A549 (cell line): ENCODE data around the gene YPEL1. TPM values are rescaled to one million over a fixed set of nuclear protein-coding genes. Genes with fewer than 3 reads are reported as not detected.
"Not testable (repeated sequence)": the region's sequence is repeated elsewhere in the genome, so short reads cannot be mapped to it uniquely, and the experiment has no call there.

Experiments
- ATAC-seq, 2 experiments: fragments of 200-7000 bp in 1 of 2; fragments of >200 bp in 1 of 2; cut with Nextera tagmentation in 1 of 2; cut with Tn5 transposase in 1 of 2; 3 replicates each; pipeline versions ENCODE4 v1.8.0 to v1.9.1; 2018 to 2020; ENCODE audit warnings: mild to moderate bottlenecking in 1 of 2, moderate library complexity in 1 of 2
- CTCF ChIA-PET: fragments of 300-600 bp; sonication (Branson Sonifier 250); formaldehyde crosslinking; extraction: SDS; loops from one replicate; lab custom pipeline; 2021; ENCODE audit warnings: antibody characterized with exemption, inconsistent platforms; lab: Yijun Ruan, JAX
- POLR2A ChIA-PET: fragments of 350-600 bp; formaldehyde crosslinking; extraction: SDS; loops from one replicate; lab custom pipeline; 2021; ENCODE audit warnings: antibody characterized with exemption, inconsistent platforms; lab: Yijun Ruan, JAX
- DNase-seq, 2 experiments: peaks; one replicate each; pipeline versions ENCODE4 v3.0.0 to v3.0.0-alpha.2; 2011 to 2016; ENCODE audit warnings: low read depth in 1 of 2, low spot score in 1 of 2
- FAIRE-seq: peaks from 2 replicates; lab custom pipeline; 2011; peaks lifted over from hg19 to GRCh38; lab: Jason Lieb, UNC
- H3K27ac ChIP-seq, 2 experiments: fragments of >200 bp; sonication (Bioruptor Twin); formaldehyde crosslinking; 3 replicates each; pipeline ENCODE4 v1.5.1; 2016 to 2017
- H3K4me1 ChIP-seq: fragments of >200 bp; sonication (Bioruptor Twin); formaldehyde crosslinking; 3 replicates; pipeline ENCODE4 v1.6.1; 2016
- H3K4me2 ChIP-seq: fragments of >200 bp; sonication (Bioruptor Twin); formaldehyde crosslinking; 3 replicates; pipeline ENCODE4 v1.6.1; 2016
- H3K4me3 ChIP-seq: fragments of >200 bp; sonication (Bioruptor Twin); formaldehyde crosslinking; 3 replicates; pipeline ENCODE4 v1.5.1; 2016
- H3K9me3 ChIP-seq: fragments of >200 bp; sonication (Bioruptor Twin); formaldehyde crosslinking; 3 replicates; pipeline ENCODE4 v1.6.1; 2016
- CEBPB ChIP-seq, 2 experiments: fragments of >200 bp in 1 of 2; sonication (Bioruptor Twin) in 1 of 2; formaldehyde crosslinking in 1 of 2; IDR thresholded peaks; 2 replicates each; pipeline ENCODE4 v1.6.1; 2012 to 2016
- CHD2 ChIP-seq: fragments of 150-350 bp; IDR thresholded peaks from 2 replicates; pipeline ENCODE4 v1.6.1; 2014; ENCODE audit warnings: low read length; ENCODE audit not compliant: partially characterized antibody
- EHMT2 ChIP-seq: fragments of 200-600 bp; sonication (generic); IDR thresholded peaks from 2 replicates; pipeline ENCODE4 v1.6.1; 2016; ENCODE audit warnings: antibody characterized with exemption, low read depth, mild to moderate bottlenecking, moderate library complexity
- EP300 ChIP-seq, 2 experiments: fragments of >200 bp; sonication (Bioruptor Twin); formaldehyde crosslinking; IDR thresholded peaks; 2 replicates in 1 of 2; 3 replicates in 1 of 2; pipeline ENCODE4 v1.6.1; 2016 to 2017
- HEYL ChIP-seq: fragments of 250-450 bp; sonication (Bioruptor Pico); IDR thresholded peaks from 2 replicates; pipeline ENCODE4 v1.8.0; 2021; ENCODE audit warnings: mild to moderate bottlenecking, moderate library complexity
- HOXB5 ChIP-seq: fragments of 250-450 bp; sonication (Bioruptor Pico); IDR thresholded peaks from 2 replicates; pipeline ENCODE4 v1.5.0; 2020; ENCODE audit warnings: mild to moderate bottlenecking, moderate library complexity
- JUN ChIP-seq, 2 experiments: fragments of >200 bp; sonication (Bioruptor Twin); formaldehyde crosslinking; IDR thresholded peaks; 2 replicates in 1 of 2; 3 replicates in 1 of 2; pipeline ENCODE4 v1.6.1; 2016 to 2017
- JUNB ChIP-seq: fragments of >200 bp; sonication (Bioruptor Twin); formaldehyde crosslinking; IDR thresholded peaks from 2 replicates; pipeline ENCODE4 v1.6.1; 2016
- NFE2L2 ChIP-seq: fragments of 150-350 bp; conservative IDR thresholded peaks from 2 replicates; pipeline ENCODE4 v1.6.1; 2014; ENCODE audit warnings: low read length
- NR3C1 ChIP-seq: fragments of >200 bp; sonication (Bioruptor Twin); formaldehyde crosslinking; IDR thresholded peaks from 3 replicates; pipeline ENCODE4 v1.6.1; 2017
- PHF8 ChIP-seq: fragments of 200-600 bp; sonication (generic); IDR thresholded peaks from 2 replicates; pipeline ENCODE4 v1.6.1; 2016; ENCODE audit warnings: low read depth, mild to moderate bottlenecking, antibody characterized with exemption, moderate library complexity, borderline replicate concordance
- POLR2AphosphoS2 ChIP-seq: conservative IDR thresholded peaks from 2 replicates; pipeline ENCODE4 v1.6.1; 2012; ENCODE audit warnings: low read length, improper control_type of control experiment, inconsistent platforms
- RARB ChIP-seq: fragments of 250-450 bp; sonication (Bioruptor Pico); IDR thresholded peaks from 2 replicates; pipeline ENCODE4 v1.8.0; 2021; ENCODE audit warnings: mild to moderate bottlenecking, moderate library complexity
- SMC3 ChIP-seq: fragments of >200 bp; sonication (Bioruptor Twin); formaldehyde crosslinking; IDR thresholded peaks from 3 replicates; pipeline ENCODE4 v1.6.1; 2018; ENCODE audit warnings: inconsistent platforms
- TP53 ChIP-seq: fragments of 250-450 bp; sonication (Bioruptor Pico); IDR thresholded peaks from 2 replicates; pipeline ENCODE4 v1.5.0; 2021; ENCODE audit warnings: mild to moderate bottlenecking, moderate library complexity
- ZSCAN20 ChIP-seq: fragments of 250-450 bp; sonication (Bioruptor Pico); IDR thresholded peaks from 2 replicates; pipeline ENCODE4 v1.8.0; 2022; ENCODE audit warnings: mild to moderate bottlenecking, moderate library complexity
- WGBS: methylation state at CpG from one replicate; pipeline ENCODE4 v1.1.6; 2017; ENCODE audit errors: missing lambda C conversion rate; 5-methylcytosine and 5-hydroxymethylcytosine counted together
- polyA plus RNA-seq, 4 experiments: library from polyadenylated mRNA; depleted of rRNA in 3 of 4; stranded (reverse); fragments of >200 nt; fragmentation: RNase III in 1 of 4; extraction: RNeasy Plus Mini Kit Qiagen cat#74134 plus additional on column Dnase treatment in 1 of 4; gene quantifications; 2 replicates in 3 of 4; 3 replicates in 1 of 4; pipeline ENCODE4 v1.2.3, GENCODE V29; 2011 to 2017
- TF ChIP-seq, protein P1 (sequence below): fragments of >200 bp; sonication (Bioruptor Twin); formaldehyde crosslinking; IDR thresholded peaks from 2 replicates; pipeline ENCODE4 v1.6.1; 2016
- TF ChIP-seq, protein P2 (sequence below): fragments of 250-450 bp; sonication (Bioruptor Pico); IDR thresholded peaks from 2 replicates; pipeline ENCODE4 v1.5.0; 2021; ENCODE audit warnings: mild to moderate bottlenecking, moderate library complexity, borderline replicate concordance
- TF ChIP-seq, protein P3 (sequence below): fragments of 150-350 bp; IDR thresholded peaks from 2 replicates; pipeline ENCODE4 v1.6.1; 2014; ENCODE audit warnings: low read depth, mild to moderate bottlenecking, low read length
- TF ChIP-seq, protein P4 (sequence below): IDR thresholded peaks from 2 replicates; pipeline ENCODE4 v1.6.1; 2012

The YPEL1 gene
- polyA plus RNA-seq, 2 of the 4 experiments (the other 2 are of a cell fraction): 0.22 to 0.59 TPM

DNA sequence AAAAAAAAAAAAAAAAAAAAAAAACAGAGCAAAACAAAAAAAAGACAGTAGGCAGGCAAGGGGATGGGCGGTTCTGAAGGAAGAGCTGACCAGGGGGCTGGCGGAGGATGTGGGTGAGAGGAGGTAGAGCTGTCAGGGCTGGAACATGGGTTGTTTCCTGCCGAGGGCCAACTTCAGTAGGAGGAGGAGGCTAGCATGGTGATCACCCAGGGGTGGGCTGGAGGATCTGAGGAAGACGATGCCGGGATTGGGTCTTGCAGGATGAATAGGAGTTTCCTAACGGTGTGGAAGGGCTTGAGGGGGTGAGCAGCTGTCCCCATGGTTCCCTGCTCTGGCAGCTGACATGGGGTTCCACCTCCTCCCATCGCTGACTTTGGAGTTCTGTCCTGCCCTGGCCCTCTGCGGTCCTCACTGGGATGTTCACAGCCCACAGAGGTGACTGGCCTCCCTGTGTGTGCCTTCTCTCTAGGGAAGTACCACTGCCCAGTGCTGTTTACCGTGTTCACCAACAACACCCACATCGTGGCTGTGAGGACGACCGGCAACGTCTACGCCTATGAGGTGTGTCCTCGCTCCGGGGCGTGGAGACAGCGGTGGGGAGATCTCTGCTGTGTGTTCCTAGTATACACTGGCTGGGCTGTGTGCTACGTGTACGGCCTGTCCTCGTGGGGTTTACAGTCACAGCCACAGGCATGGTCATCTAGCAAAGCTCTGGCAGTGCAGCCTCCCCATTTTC is 54.6 kb downstream of the YPEL1 start (continued):
- TF ChIP-seq EHMT2: no peak
- no peak for TF ChIP-seq ZSCAN20 (CRISPR knock-in tag)
- no peak for TF ChIP-seq NFE2L2
- no peak for TF ChIP-seq RARB (CRISPR knock-in tag)
- TF ChIP-seq EP300 (IDR thresholded peaks at IDR 0.05): no peak

DNA sequence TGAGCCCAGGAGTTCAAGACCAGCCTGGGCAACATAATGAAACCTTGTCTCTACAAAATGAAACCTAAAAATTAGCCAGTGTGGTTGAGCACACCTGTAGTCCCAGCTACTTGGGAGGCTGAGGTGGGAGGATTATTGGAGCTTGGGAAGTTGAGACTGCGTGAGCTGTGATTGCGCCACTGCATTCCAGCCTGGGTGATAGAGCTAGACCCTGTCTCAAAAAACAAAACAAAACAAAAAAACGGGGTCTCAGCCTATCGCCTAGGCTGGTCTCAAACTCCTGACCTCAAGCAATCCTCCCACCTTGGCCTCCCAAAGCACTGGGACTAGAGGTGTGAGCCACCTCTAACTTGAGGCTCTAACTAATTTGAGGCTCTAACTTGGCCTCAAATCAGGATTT is 56.2 kb downstream of the YPEL1 start:
- TF ChIP-seq JUNB: no peak
- TF ChIP-seq JUN (IDR thresholded peaks at IDR 0.05): no peak
- no peak for TF ChIP-seq CHD2
- TF ChIP-seq, protein P1, sequence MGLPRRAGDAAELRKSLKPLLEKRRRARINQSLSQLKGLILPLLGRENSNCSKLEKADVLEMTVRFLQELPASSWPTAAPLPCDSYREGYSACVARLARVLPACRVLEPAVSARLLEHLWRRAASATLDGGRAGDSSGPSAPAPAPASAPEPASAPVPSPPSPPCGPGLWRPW: no peak
- TF ChIP-seq, protein P2, sequence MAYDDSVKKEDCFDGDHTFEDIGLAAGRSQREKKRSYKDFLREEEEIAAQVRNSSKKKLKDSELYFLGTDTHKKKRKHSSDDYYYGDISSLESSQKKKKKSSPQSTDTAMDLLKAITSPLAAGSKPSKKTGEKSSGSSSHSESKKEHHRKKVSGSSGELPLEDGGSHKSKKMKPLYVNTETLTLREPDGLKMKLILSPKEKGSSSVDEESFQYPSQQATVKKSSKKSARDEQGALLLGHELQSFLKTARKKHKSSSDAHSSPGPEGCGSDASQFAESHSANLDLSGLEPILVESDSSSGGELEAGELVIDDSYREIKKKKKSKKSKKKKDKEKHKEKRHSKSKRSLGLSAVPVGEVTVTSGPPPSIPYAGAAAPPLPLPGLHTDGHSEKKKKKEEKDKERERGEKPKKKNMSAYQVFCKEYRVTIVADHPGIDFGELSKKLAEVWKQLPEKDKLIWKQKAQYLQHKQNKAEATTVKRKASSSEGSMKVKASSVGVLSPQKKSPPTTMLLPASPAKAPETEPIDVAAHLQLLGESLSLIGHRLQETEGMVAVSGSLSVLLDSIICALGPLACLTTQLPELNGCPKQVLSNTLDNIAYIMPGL (CRISPR knock-in tag): no peak
- no peak for TF ChIP-seq HEYL (CRISPR knock-in tag)
- no peak for TF ChIP-seq SMC3
- TF ChIP-seq, protein P3, sequence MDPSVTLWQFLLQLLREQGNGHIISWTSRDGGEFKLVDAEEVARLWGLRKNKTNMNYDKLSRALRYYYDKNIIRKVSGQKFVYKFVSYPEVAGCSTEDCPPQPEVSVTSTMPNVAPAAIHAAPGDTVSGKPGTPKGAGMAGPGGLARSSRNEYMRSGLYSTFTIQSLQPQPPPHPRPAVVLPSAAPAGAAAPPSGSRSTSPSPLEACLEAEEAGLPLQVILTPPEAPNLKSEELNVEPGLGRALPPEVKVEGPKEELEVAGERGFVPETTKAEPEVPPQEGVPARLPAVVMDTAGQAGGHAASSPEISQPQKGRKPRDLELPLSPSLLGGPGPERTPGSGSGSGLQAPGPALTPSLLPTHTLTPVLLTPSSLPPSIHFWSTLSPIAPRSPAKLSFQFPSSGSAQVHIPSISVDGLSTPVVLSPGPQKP: no peak
- no peak for TF ChIP-seq NR3C1
- TF ChIP-seq PHF8: no peak
- no peak for TF ChIP-seq POLR2AphosphoS2
- no peak for TF ChIP-seq EP300 (IDR thresholded peaks at IDR 0.05)
- ChIA-PET POLR2A (no interaction called here), CTCF (no interaction called here)
- no peaks in the 10 kb centered on the region for H3K9me3 ChIP-seq
- ATAC-seq (no peak), DNase-seq (no peak), FAIRE-seq (no peak)
- no peak overlapping the region for H3K27ac ChIP-seq
- 71% methylated on average over 4 of the region's 4 CpGs for WGBS
- no peaks in the 10 kb centered on the region for H3K4me1 ChIP-seq
- H3K4me3 ChIP-seq: no peak overlapping the region
- H3K4me2 ChIP-seq: no peak overlapping the region

DNA sequence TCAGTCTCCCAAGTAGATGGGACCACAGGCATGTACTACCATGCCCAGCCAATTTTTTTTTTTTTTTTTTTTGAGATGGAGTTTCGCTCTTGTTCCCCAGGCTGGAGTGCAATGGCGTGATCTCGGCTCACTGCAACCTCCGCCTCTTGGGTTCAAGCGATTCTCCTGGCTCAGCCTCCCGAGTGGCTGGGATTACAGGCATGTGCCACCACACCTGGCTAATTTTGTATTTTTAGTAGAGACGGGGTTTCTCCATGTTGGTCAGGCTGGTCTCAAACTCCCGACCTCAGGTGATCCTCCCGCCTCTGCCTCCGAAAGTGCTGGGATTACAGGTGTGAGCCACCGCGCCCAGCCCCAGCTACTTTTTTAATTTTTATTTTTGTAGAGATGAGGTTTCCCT is 56.8 kb downstream of the YPEL1 start:
- H3K4me2 ChIP-seq, H3K27ac ChIP-seq, ATAC-seq, H3K9me3 ChIP-seq, FAIRE-seq, DNase-seq, POLR2A ChIA-PET, CTCF ChIA-PET, H3K4me1 ChIP-seq, H3K4me3 ChIP-seq: not testable (repeated sequence)
- 94% methylated on average over 12 of the region's 12 CpGs for WGBS

DNA sequence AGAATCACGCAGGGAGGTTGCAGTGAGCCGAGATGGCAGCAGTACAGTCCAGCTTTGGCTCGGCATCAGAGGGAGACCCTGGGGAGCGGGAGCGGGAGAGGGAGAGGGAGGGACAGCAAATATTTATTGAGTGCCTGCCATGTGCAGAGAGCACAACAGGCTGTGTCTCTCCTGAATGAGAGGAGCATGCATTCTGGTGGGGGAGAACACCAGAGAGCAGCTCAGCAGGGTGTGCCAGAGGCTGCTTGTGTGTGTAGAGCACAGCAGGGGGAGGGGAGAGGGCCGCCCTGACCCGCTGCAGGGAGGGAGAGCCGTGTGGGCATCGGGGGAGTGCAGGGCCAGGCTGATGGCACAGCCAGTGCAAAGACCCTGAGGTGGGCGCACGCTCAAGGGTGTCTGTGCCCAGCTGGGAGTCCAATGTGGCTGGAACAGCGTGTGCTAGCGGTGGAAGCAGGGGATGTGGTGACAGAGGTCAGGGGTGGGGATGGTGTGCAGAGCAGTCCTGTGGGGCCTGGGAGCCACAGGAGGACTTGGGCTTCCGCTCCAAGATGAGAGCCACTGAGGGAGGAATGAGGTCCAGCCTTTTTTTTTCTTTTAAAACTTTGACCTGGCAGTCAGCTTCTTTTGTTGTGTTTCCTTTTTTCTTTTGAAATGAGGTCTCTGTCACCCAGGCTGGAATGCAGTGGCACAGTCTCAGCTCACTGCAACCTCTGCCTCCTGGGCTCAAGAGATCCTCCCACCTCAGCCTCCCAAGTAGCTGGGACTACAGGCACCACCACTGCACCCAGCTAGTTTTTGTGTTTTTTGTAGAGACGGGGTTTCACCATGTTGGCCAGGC is 57.8 kb downstream of the YPEL1 start:
- H3K4me1 ChIP-seq: no peaks in the 10 kb centered on the region
- H3K4me3 ChIP-seq: no peak overlapping the region
- CTCF ChIA-PET: no interaction called here
- no peak overlapping the region for H3K4me2 ChIP-seq
- H3K27ac ChIP-seq: no peak overlapping the region
- H3K9me3 ChIP-seq: no peaks in the 10 kb centered on the region
- TF ChIP-seq, protein P4, sequence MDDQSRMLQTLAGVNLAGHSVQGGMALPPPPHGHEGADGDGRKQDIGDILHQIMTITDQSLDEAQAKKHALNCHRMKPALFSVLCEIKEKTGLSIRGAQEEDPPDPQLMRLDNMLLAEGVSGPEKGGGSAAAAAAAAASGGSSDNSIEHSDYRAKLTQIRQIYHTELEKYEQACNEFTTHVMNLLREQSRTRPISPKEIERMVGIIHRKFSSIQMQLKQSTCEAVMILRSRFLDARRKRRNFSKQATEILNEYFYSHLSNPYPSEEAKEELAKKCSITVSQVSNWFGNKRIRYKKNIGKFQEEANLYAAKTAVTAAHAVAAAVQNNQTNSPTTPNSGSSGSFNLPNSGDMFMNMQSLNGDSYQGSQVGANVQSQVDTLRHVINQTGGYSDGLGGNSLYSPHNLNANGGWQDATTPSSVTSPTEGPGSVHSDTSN: no peak
- TF ChIP-seq PHF8 (no peak), CEBPB (IDR thresholded peaks at IDR 0.05) (no peak), TP53 (no peak), HOXB5 (CRISPR knock-in tag) (no peak)
- POLR2A ChIA-PET: no interaction called here
- WGBS: 83% methylated on average over 11 of the region's 15 CpGs
- ATAC-seq (peak in 1 of 2 experiments; percentile 26; a peak in 2 of 6 replicates), DNase-seq (no peak), FAIRE-seq (no peak)
